NCI-H128 (cell line): ENCODE data around the gene ALG13.
"Not testable (repeated sequence)": the region's sequence is repeated elsewhere in the genome, so short reads cannot be mapped to it uniquely, and the experiment has no call there.

Source experiments
- DNase-seq: peaks from one replicate; lab custom pipeline; 2025; ENCODE audit not compliant: unreplicated experiment; lab: John Stamatoyannopoulos, UW

ALG13 gene

GRCh38 chrX:111756486-111756885 lies 75.5 kb downstream of the ALG13 start:
- no peak for DNase-seq

GRCh38 chrX:111759686-111760085 lies 78.7 kb downstream of the ALG13 start:
- DNase-seq: no peak

GRCh38 chrX:111761578-111762135 lies 80.7 kb downstream of the ALG13 start:
- no peak for DNase-seq

GRCh38 chrX:111778591-111778990 lies 97.6 kb downstream of the ALG13 start:
- DNase-seq: no peak

- no peak for DNase-seq
Observed at GRCh38 chrX:111779582-111779981, 98.6 kb downstream of the ALG13 start.

GRCh38 chrX:111784667-111785066 lies 103.7 kb downstream of the ALG13 start:
- no peak for DNase-seq

- not testable (repeated sequence) for DNase-seq
Observed at GRCh38 chrX:111790054-111790453, 109.1 kb downstream of the ALG13 start.
